H7 (cell line): ENCODE measurements around the gene DRC1. TPM values are rescaled to one million over a fixed set of nuclear protein-coding genes. Genes with fewer than 3 reads are reported as not detected.

Source experiments
- DNase-seq: peaks from one replicate; pipeline ENCODE4 v3.0.0; 2012
- H3K27me3 ChIP-seq: 2 replicates; pipeline ENCODE4 v1.6.0; 2011; ENCODE audit warnings: mild to moderate bottlenecking, low read length; ENCODE audit not compliant: control insufficient read depth, insufficient read depth
- H3K36me3 ChIP-seq: replicated peaks from 2 replicates; pipeline ENCODE4 v1.5.1; 2011; ENCODE audit warnings: low read length; ENCODE audit not compliant: control insufficient read depth, insufficient read depth
- H3K4me3 ChIP-seq: 2 replicates; pipeline ENCODE4 v1.5.1; 2011; ENCODE audit warnings: low read depth, mild to moderate bottlenecking, control low read depth, low read length, moderate library complexity; ENCODE audit not compliant: insufficient read depth
- total RNA-seq: library from RNA; depleted of rRNA; stranded (reverse); fragments of >200 nt; shearing (Covaris generic); gene quantifications from 2 replicates; pipeline ENCODE4 v1.2.3, GENCODE V29; 2014

DRC1 gene
- total RNA-seq, 1 experiment from 2014 or later = 0.07 TPM

DNA sequence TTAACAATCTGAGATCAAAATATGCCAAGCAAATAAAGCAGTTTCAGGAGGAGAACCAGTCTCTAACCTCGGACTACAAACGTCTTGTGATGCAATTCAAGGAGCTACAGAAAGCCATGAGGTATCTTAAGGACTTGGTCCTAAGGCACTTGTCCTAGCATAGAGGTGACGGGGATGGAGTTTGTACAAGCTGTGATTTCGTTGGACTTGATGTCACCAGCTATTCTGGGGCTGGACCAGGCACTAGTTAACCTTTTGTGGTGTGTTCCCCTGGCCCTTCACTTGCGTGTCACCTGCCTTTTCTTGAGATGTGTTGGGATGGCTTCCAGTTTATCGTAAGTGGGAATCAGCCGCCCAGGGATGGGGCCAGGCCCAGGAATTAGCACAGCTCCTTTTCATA lies 42.5 kb downstream of the DRC1 start:
- H3K4me3 ChIP-seq = no peak overlapping the region
- H3K27me3 ChIP-seq = no peaks in the 10 kb centered on the region
- no peaks in the 10 kb centered on the region for H3K36me3 ChIP-seq
- no peak for DNase-seq

- Histone ChIP-seq H3K4me3 (no peak overlapping the region), H3K36me3 (no peaks in the 10 kb centered on the region), H3K27me3 (no peaks in the 10 kb centered on the region)
- DNase-seq = no peak
Measured at GRCh38 chr2:26448651-26449050, 46.9 kb downstream of the DRC1 start.

DNA sequence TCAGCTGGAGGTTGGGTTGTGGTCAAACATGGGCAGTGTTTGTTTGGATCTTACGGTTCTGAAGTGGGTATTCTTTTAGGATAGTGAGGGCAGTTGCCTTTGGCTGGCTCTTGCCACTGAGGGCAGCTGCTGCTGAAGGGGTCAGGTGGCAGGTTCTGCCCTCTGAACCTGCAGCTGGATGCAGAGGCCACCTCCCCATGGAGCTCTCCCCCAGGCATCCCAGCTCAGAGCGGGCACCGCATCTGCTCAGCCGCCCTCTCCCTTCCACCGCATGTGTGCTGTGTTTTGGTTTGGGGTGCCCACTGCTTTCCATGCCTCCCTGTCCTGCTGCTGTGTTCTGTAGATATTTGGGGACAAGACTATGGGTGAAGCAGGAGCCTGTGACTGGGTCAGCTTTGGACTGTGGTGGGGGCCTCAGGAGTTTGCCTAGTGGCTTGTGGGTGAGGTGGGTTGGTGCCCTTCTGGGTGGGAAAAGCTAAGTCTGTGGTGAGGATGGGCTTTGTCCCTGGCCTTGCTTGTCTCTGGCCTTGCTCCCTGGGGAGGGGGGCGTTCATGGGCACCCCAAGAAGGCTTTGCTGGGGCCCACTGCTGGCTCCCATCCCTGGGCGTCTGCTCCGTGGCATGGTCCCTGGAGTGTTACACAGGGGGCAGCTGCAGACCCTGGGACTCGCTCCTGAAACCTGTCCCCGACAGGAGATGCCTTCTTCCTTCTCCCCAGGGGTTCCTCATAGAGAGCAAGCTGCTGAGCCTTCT lies 47.7 kb downstream of the DRC1 start:
- no peak overlapping the region for H3K4me3 ChIP-seq
- no peaks in the 10 kb centered on the region for H3K36me3 ChIP-seq
- no peaks in the 10 kb centered on the region for H3K27me3 ChIP-seq
- no peak for DNase-seq

DNA sequence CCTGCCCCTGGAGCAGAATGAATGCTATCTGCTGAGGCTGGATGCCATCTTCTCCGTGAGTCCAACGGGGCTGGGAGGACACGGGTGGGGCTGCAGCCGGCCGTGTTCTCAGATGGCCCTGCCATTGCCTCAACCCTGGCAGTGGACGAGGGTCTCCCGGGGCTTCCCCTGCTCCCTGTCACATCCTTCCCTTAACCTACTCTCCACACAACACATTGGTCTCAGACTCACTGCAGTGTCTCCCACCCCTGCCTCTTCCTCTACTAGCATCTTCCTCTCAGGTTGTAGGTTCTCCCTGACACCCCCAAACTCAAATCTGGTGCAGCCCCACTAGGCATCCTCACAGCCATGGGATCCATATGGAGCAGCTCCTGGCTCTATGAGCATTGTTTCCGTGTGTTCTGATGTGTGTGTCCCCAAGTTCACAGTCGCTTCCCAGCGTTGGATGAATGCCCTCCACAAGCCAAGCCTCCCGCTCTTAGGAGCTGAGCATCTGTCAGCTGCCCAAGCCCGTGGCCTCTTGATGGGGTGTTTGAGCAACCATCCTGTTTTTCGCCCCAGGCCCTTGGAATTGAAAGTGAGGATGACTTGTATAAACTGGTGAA lies 48.4 kb downstream of the DRC1 start:
- no peak for DNase-seq
- no peak overlapping the region for H3K4me3 ChIP-seq
- no peaks in the 10 kb centered on the region for H3K27me3 ChIP-seq
- no peaks in the 10 kb centered on the region for H3K36me3 ChIP-seq

DNA sequence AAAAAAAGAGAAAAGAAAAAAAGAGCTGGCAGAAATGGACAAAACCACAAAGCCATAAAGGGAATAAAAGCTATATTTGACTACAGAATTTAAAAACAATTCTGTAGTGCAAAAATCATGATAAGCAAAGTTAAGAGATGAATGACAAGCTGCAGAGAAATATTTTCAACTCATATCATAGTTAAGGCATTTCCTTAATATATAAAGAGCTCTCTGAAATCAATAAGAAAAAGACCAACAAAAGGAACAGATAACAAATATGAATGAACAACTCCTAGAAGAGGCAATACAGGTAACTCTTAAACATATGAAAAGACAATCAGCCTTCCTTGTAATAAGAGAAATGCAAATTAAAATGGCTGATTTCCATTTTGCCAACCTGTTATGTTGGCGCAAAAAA lies 50.0 kb downstream of the DRC1 start:
- H3K27me3 ChIP-seq = no peaks in the 10 kb centered on the region

DNA sequence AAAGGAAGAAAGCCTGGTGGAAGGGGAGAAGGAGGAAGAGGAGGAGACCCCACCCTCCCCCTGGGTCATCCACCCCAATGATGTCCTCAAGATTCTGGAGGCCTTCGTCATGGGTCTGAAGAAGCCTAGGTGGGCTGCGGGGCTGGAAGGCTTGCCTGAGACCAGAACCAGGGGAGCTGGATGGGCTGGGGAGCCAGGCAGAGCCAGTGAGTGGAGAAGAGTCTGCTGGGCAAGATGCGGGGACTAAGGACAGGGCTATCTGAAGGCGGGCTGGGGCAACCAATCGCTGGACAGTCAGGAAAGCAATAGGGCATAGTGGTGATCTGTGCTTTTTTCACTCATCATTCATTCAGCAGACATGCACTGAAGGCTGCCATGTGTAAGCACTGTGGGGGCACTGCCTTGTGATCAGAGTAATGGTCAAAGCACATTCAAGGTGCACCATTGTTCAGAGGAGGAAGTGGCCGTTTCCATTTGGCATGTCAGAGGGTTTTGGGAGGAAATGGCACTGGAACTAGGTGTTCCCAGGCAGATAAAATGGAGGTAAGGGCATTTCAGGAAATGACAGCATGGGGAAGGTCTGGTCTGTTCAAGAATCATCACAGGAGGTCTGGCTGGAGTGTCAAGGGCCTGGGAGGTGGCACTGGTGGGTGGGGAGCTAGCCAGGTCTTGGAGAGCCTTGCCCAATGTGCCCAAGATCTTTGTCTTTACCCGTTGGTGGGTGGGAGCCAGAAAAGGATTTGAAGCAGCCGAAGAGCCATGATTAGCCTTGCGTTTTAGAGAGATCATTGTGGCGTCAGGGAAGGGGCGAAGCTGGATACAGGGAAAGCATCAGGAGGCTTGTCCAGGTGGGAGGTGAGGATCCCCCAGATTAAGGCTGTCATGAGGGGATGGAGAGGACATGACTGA lies 52.0 kb downstream of the DRC1 start:
- Histone ChIP-seq H3K4me3 (no peak overlapping the region), H3K36me3 (no peaks in the 10 kb centered on the region), H3K27me3 (no peaks in the 10 kb centered on the region)
- DNase-seq = no peak

More for the DNA sequence above, 50.0 kb downstream of the DRC1 start:
- DNase-seq = no peak
- no peaks in the 10 kb centered on the region for H3K36me3 ChIP-seq
- no peak overlapping the region for H3K4me3 ChIP-seq

DNA sequence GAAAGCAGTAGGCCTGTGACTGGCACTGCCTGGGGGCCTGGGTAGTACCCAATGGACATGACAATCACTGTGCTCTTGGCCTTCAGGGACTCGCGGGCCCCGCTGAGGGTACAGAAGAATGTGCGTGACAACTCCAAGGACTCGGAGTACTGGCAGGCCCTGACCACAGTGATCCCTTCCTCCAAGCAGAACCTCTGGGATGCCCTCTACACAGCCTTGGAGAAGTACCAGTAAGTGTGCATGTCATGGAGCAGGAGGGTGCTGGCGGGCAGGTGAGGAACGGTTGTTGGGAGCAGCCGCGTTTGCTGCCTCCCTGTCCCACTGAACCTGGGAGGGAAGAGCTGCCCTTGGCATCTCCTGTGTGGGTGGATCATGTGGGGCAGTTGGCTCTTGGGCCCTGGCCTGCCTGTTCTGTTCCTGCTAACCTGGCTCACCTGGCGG lies 52.9 kb downstream of the DRC1 start:
- H3K36me3 ChIP-seq = no peaks in the 10 kb centered on the region
- DNase-seq = no peak
- H3K27me3 ChIP-seq = no peaks in the 10 kb centered on the region
- no peak overlapping the region for H3K4me3 ChIP-seq

DNA sequence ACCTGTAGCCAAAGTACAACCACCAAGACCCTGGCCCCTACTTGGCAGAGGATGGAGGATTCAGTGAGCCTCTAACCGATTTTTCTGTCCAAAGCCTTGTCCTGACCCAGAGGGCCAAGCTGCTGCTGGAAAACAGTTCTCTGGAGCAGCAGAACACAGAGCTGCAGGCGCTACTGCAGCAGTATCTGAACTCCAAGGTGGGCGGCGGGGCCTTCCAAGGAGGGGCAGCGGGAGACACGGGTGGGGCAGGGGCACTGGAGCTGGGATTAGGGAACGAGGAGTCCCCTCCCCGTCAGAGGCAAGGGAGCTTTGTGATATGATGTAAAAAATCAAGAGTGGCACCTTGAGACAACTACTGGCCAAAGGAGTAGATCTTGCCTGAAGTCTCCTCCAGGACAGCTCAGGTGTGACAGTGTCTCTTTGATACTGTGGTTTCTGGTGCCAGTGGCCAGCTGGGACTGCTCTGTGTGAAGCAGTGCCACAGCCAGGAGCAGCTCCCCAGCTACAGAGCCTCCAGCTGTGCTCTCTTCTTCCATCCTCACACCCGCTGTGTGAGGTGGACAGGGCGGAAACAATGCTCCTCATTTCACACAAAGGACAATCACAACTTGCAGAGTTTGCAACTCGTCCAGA lies 53.4 kb downstream of the DRC1 start:
- H3K27me3 ChIP-seq = no peaks in the 10 kb centered on the region
- DNase-seq = no peak
- H3K36me3 ChIP-seq = no peaks in the 10 kb centered on the region
- H3K4me3 ChIP-seq = no peak overlapping the region

- DNase-seq = no peak
- Histone ChIP-seq H3K36me3 (no peaks in the 10 kb centered on the region), H3K4me3 (no peak overlapping the region), H3K27me3 (no peaks in the 10 kb centered on the region)
Measured at GRCh38 chr2:26455670-26456439, 54.1 kb downstream of the DRC1 start.

GRCh38 chr2:26456440-26457250 lies 54.9 kb downstream of the DRC1 start:
- H3K4me3 ChIP-seq = no peak overlapping the region
- no peak for DNase-seq
- H3K36me3 ChIP-seq = no peaks in the 10 kb centered on the region
- no peaks in the 10 kb centered on the region for H3K27me3 ChIP-seq

DNA sequence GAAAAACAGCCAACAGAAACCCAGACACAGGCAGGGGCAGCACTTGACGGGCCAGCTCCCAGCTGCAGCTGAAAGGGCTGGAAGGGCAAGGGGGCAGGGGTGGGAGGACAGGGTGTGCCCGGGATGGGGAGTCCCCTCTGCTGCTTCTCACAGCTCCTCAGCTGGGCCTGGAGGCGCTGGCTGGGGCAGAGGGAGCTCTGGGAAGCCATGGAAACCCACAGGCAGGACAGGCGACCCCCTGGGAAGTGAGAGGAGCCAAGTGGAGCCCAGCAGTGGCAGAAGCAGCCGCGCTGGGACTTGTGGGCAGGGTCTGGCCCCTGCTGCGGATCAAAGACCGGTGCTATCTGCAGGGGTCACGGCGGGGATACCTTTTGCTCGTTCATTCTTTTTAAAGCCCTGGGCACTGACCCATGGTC lies 55.5 kb downstream of the DRC1 start:
- no peaks in the 10 kb centered on the region for H3K27me3 ChIP-seq
- H3K36me3 ChIP-seq = no peaks in the 10 kb centered on the region
- DNase-seq = no peak
- no peak overlapping the region for H3K4me3 ChIP-seq

- Histone ChIP-seq H3K36me3 (no peaks in the 10 kb centered on the region), H3K27me3 (no peaks in the 10 kb centered on the region), H3K4me3 (no peak overlapping the region)
- DNase-seq = no peak
Measured at GRCh38 chr2:26457695-26458364, 56.1 kb downstream of the DRC1 start.
